HCT116 (cell line): ENCODE results near the gene GLRA2.

Experiments used
- EZH2 ChIP-seq: fragments of 200-600 bp; sonication (generic); IDR thresholded peaks from 2 replicates; pipeline ENCODE4 v1.6.1; 2017; ENCODE audit warnings: antibody characterized with exemption, mixed run types
- ZFX ChIP-seq: fragments of 450-650 bp; IDR thresholded peaks from 2 replicates; pipeline ENCODE4 v1.6.1; 2017

GRCh38 chrX:14594521-14594920 lies 65.2 kb downstream of the GLRA2 start:
- TF ChIP-seq ZFX (no peak), EZH2 (no peak)
